GM23248 (cell line): ENCODE data around the gene LGI2.
"Not testable (repeated sequence)": the region's sequence is repeated elsewhere in the genome, so short reads cannot be mapped to it uniquely, and the experiment has no call there.

Experiments used
- EZH2 ChIP-seq: fragments of 200-600 bp; sonication (generic); IDR thresholded peaks from 2 replicates; pipeline ENCODE4 v1.6.1; 2018; ENCODE audit warnings: antibody characterized with exemption, mild to moderate bottlenecking; ENCODE audit not compliant: insufficient read depth, poor library complexity, severe bottlenecking
- EZH2phosphoT487 ChIP-seq: fragments of 200-600 bp; sonication (generic); IDR thresholded peaks from 2 replicates; pipeline ENCODE4 v1.6.1; 2018; ENCODE audit warnings: antibody characterized with exemption, moderate library complexity, mild to moderate bottlenecking, low read depth; ENCODE audit not compliant: insufficient read depth

GRCh38 chr4:25052037-25052436 is 21.3 kb upstream of the LGI2 start:
- not testable (repeated sequence) for TF ChIP-seq EZH2phosphoT487, EZH2
